GM12878 (cell line): ENCODE data around the gene KLF7. TPM values are rescaled to one million over a fixed set of nuclear protein-coding genes. Genes with fewer than 3 reads are reported as not detected.

ENCODE experiments used
- ATAC-seq: fragments of 200-7000 bp; cut with Tn5 transposase; 3 replicates; pipeline ENCODE4 v1.9.1; 2020; ENCODE audit warnings: mild to moderate bottlenecking, moderate library complexity
- BruUV-seq: library from RNA; stranded (reverse); fragments of 400-500 nt; replicated peaks from 2 replicates; lab custom pipeline; 2021; lab: Mats Ljungman, UMichigan
- CTCF ChIA-PET: fragments of 300-600 bp; sonication (Branson Sonifier 250); formaldehyde crosslinking; extraction: SDS; loops from one replicate; lab custom pipeline; 2021; ENCODE audit warnings: inconsistent platforms; lab: Yijun Ruan, JAX
- POLR2A ChIA-PET: fragments of 350-600 bp; formaldehyde crosslinking; extraction: SDS; loops from one replicate; lab custom pipeline; 2021; ENCODE audit warnings: inconsistent platforms; lab: Charles Lee
- RAD21 ChIA-PET: fragments of 300-600 bp; sonication (Branson Sonifier 250); formaldehyde crosslinking; loops from one replicate; lab custom pipeline; 2023; ENCODE audit warnings: antibody characterized with exemption; ENCODE audit not compliant: unreplicated experiment; lab: Charles Lee
- SMC1A ChIA-PET: fragments of 300-600 bp; sonication (Branson Sonifier 250); formaldehyde crosslinking; loops from one replicate; lab custom pipeline; 2023; ENCODE audit not compliant: unreplicated experiment, uncharacterized antibody; lab: Charles Lee
- DNase-seq: peaks from one replicate; pipeline ENCODE4 v3.0.0-alpha.2; 2011; ENCODE audit warnings: low read depth, low spot score
- FAIRE-seq: peaks from 3 replicates; lab custom pipeline; 2011; peaks lifted over from hg19 to GRCh38; lab: Jason Lieb, UNC
- H2AFZ ChIP-seq: 2 replicates; pipeline ENCODE4 v1.6.0; 2011; ENCODE audit warnings: low read depth, low read length, control low read depth; ENCODE audit not compliant: control insufficient read depth
- H3K27ac ChIP-seq: 2 replicates; pipeline ENCODE4 v1.5.1; 2011; ENCODE audit warnings: control low read depth; ENCODE audit not compliant: control insufficient read depth, insufficient read depth
- H3K27me3 ChIP-seq, 2 experiments: replicated peaks in 1 of 2; 2 replicates each; pipeline versions ENCODE4 v1.6.0 to v1.6.1; 2011; ENCODE audit warnings: low read length in 1 of 2; ENCODE audit not compliant: control insufficient read depth in 2 of 2, insufficient read depth in 2 of 2
- H3K36me3 ChIP-seq, 2 experiments: 2 replicates each; pipeline ENCODE4 v1.5.1; 2011; ENCODE audit warnings: low read length in 1 of 2; ENCODE audit not compliant: control insufficient read depth in 2 of 2, insufficient read depth in 2 of 2
- H3K4me1 ChIP-seq: 2 replicates; pipeline ENCODE4 v1.6.1; 2011; ENCODE audit warnings: mild to moderate bottlenecking, low read length, moderate library complexity, mixed read lengths; ENCODE audit not compliant: control insufficient read depth, insufficient read depth
- H3K4me2 ChIP-seq: 2 replicates; pipeline ENCODE4 v1.6.0; 2011; ENCODE audit warnings: control low read depth; ENCODE audit not compliant: control insufficient read depth, insufficient read depth
- H3K4me3 ChIP-seq: fragments of 200-600 bp; sonication (generic); 2 replicates; pipeline ENCODE4 v1.5.1; 2016
- H3K79me2 ChIP-seq: 2 replicates; pipeline ENCODE4 v1.6.0; 2011; ENCODE audit warnings: low read length; ENCODE audit not compliant: control insufficient read depth, insufficient read depth
- H3K9ac ChIP-seq: 2 replicates; pipeline ENCODE4 v1.8.0; 2011; ENCODE audit warnings: low read length, control low read depth, mixed read lengths; ENCODE audit not compliant: control insufficient read depth, insufficient read depth
- H3K9me3 ChIP-seq: replicated peaks from 3 replicates; pipeline ENCODE4 v1.5.1; 2011; ENCODE audit warnings: mild to moderate bottlenecking, low read length; ENCODE audit not compliant: control insufficient read depth, insufficient read depth
- H4K20me1 ChIP-seq: 2 replicates; pipeline ENCODE4 v1.6.0; 2011; ENCODE audit not compliant: control insufficient read depth, insufficient read depth
- CUX1 ChIP-seq: IDR thresholded peaks from 2 replicates; pipeline ENCODE4 v1.6.1; 2012; ENCODE audit warnings: improper control_type of control experiment, low read depth, low read length; ENCODE audit not compliant: insufficient replicate concordance
- NR2C2 ChIP-seq: IDR thresholded peaks from 2 replicates; pipeline ENCODE4 v1.6.1; 2011; ENCODE audit warnings: borderline replicate concordance, low read depth; ENCODE audit not compliant: control insufficient read depth, insufficient read length
- SMAD1 ChIP-seq: fragments of 450-650 bp; IDR thresholded peaks from 2 replicates; pipeline ENCODE4 v1.6.1; 2018; ENCODE audit warnings: mild to moderate bottlenecking, low read depth; ENCODE audit not compliant: partially characterized antibody
- WGBS: methylation state at CpG from one replicate; pipeline ENCODE4 v1.1.6; 2016; ENCODE audit warnings: low lambda C conversion rate; ENCODE audit not compliant: insufficient replicate concordance, insufficient coverage; ENCODE audit errors: missing lambda C conversion rate; 5-methylcytosine and 5-hydroxymethylcytosine counted together
- in situ Hi-C: fragments of 300-500 bp; cut with MboI; formaldehyde crosslinking; loops from 9 replicates; pipeline ENCODE4 v1.14.3; 2018; ENCODE audit warnings: mixed read lengths
- intact Hi-C: fragments of 100-400 bp; cut with micrococcal nuclease; formaldehyde crosslinking; loops from one replicate; pipeline ENCODE4 v1.14.2; 2022; ENCODE audit not compliant: unreplicated experiment
- polyA plus RNA-seq, 11 experiments: library from polyadenylated mRNA; depleted of rRNA in 4 of 11; unstranded in 6 of 11; stranded (reverse) in 5 of 11; fragments of >200 nt; fragmentation: Nextera tagmentation in 4 of 11; fragmentation: Illumina TruSeq in 1 of 11; extraction: Ambion mirVana in 4 of 11; extraction: Trizol in 1 of 11; gene quantifications; 1 replicate in 1 of 11; 2 replicates in 10 of 11; pipeline versions ENCODE4 v1.2.1 to v1.2.3, GENCODE V29; 2011 to 2016; ENCODE audit warnings: inconsistent platforms in 2 of 11, missing spikeins in 2 of 11, low read depth in 1 of 11
- total RNA-seq, 4 experiments: library from RNA; depleted of rRNA in 3 of 4; stranded (reverse); fragments of >200 nt in 3 of 4; fragmentation: Illumina TruSeq in 1 of 4; extraction: Trizol in 1 of 4; gene quantifications; 2 replicates each; pipeline versions ENCODE4 v1.2.1 to v1.2.3, GENCODE V29; 2013 to 2021

The KLF7 gene
- total and polyA plus RNA-seq, 10 of the 15 experiments (the other 5 are each of a cell fraction or from before 2014, with no cell fraction given): 2.4 to 24.8 (median 8.5) TPM

GRCh38 chr2:207042841-207043240 lies 122.9 kb downstream of the KLF7 start:
- Histone ChIP-seq H3K4me3 (no peak overlapping the region), H3K9me3 (no peaks in the 10 kb centered on the region), H3K36me3 (no peaks in the 10 kb centered on the region), H3K27me3 (no peaks in the 10 kb centered on the region), H3K79me2 (no peaks in the 10 kb centered on the region), H4K20me1 (no peaks in the 10 kb centered on the region), H3K27ac (no peak overlapping the region), H3K9ac (no peak overlapping the region), H3K4me1 (no peaks in the 10 kb centered on the region), H2AFZ (no peak overlapping the region), H3K4me2 (no peak overlapping the region)
- in situ Hi-C loops: no loop called here
- POLR2A ChIA-PET: no interaction called here
- intact Hi-C loops: no loop called here
- 24% methylated on average over 1 of the region's 1 CpG for WGBS
- TF ChIP-seq SMAD1 (no peak), CUX1 (no peak), NR2C2 (no peak)
- SMC1A ChIA-PET: interaction anchor here (0.6 kb wide), 1 partner anchor 293 kb away, joined by 4 read pairs; no protein-coding TSS in a partner anchor
- RAD21 ChIA-PET: no interaction called here
- DNase-seq (no peak), ATAC-seq (no peak), FAIRE-seq (no peak)
- BruUV-seq: no TSS peak
- CTCF ChIA-PET: no interaction called here
